HPDE6-E6E7 (cell line): ENCODE data around the gene RNF208.

Experiments used
- DNase-seq: peaks from one replicate; pipeline ENCODE4 v3.0.0; 2011; ENCODE audit warnings: missing footprints; ENCODE audit errors: extremely low spot score

The RNF208 gene

GRCh38 chr9:137227853-137228505, 5.9 kb upstream of the RNF208 start:
- DNase-seq = no peak

- DNase-seq = peak; percentile 87
Measured at GRCh38 chr9:137227054-137227852, 5.2 kb upstream of the RNF208 start, which contains the start of gene RNF224. TSS of gene RNF224 (plus strand) at chr9:137227502. CDS start at chr9:137228336, 834 bp downstream.

GRCh38 chr9:137226338-137227053, 4.5 kb upstream of the RNF208 start:
- peak; percentile 72 for DNase-seq

- DNase-seq = no peak
Measured at GRCh38 chr9:137225699-137226331, 3.8 kb upstream of the RNF208 start.

- peak; percentile 31 for DNase-seq
Measured at GRCh38 chr9:137224830-137225694, 3.0 kb upstream of the RNF208 start, which contains the start of gene CYSRT1. TSS of gene CYSRT1 (plus strand) at chr9:137225174. CDS start at chr9:137225622, 448 bp downstream.

GRCh38 chr9:137223078-137223970, 1.3 kb upstream of the RNF208 start:
- peak; percentile 86 for DNase-seq

- DNase-seq = no peak
Measured at GRCh38 chr9:137221506-137222111, 431 bp downstream of the RNF208 start.

- no peak for DNase-seq
Measured at GRCh38 chr9:137221095-137221505, 940 bp downstream of the RNF208 start.

- no peak for DNase-seq
Measured at GRCh38 chr9:137220317-137221094, 1.5 kb downstream of the RNF208 start.

- DNase-seq = no peak
Measured at GRCh38 chr9:137219757-137220316, 2.2 kb downstream of the RNF208 start.

GRCh38 chr9:137218754-137219271, 3.2 kb downstream of the RNF208 start:
- no peak for DNase-seq

GRCh38 chr9:137218212-137218753, 3.8 kb downstream of the RNF208 start:
- DNase-seq = no peak

- DNase-seq = peak; percentile 87
Measured at GRCh38 chr9:137217276-137218211, 4.5 kb downstream of the RNF208 start.

- no peak for DNase-seq
Measured at GRCh38 chr9:137216188-137216965, 5.7 kb downstream of the RNF208 start.

- no peak for DNase-seq
Measured at GRCh38 chr9:137215196-137215986, 6.6 kb downstream of the RNF208 start.
